Vagina (tissue), 2 donors: ENCODE measurements around the gene GLOD4.
"Not testable (repeated sequence)": the region's sequence is repeated elsewhere in the genome, so short reads cannot be mapped to it uniquely, and the experiment has no call there.

ENCODE experiments used
- CTCF ChIP-seq, 3 experiments: fragments of 450-650 bp in 2 of 3; fragments of 200-600 bp in 1 of 3; sonication (generic) in 1 of 3; IDR thresholded peaks; one replicate each; pipeline ENCODE4 v1.5.1; 2017 to 2019; ENCODE audit warnings: antibody characterized with exemption in 3 of 3, mild to moderate bottlenecking in 2 of 3, moderate library complexity in 2 of 3
- POLR2A ChIP-seq, 2 donors: fragments of 450-650 bp; IDR thresholded peaks; one replicate each; pipeline ENCODE4 v1.6.1; 2017; ENCODE audit warnings: antibody characterized with exemption in 2 of 2, mild to moderate bottlenecking in 2 of 2, moderate library complexity in 2 of 2
- POLR2AphosphoS5 ChIP-seq, 2 donors: sonication (generic); formaldehyde crosslinking; IDR thresholded peaks; one replicate each; pipeline ENCODE4 v1.9.0; 2017; ENCODE audit warnings: antibody characterized with exemption in 2 of 2, mild to moderate bottlenecking in 2 of 2, low read depth in 1 of 2; ENCODE audit not compliant: insufficient read depth in 1 of 2

GRCh38 chr17:790874-791247, 8.8 kb upstream of the GLOD4 start:
- not testable (repeated sequence) for TF ChIP-seq CTCF (IDR thresholded peaks at IDR 0.05); POLR2A (IDR thresholded peaks at IDR 0.05); POLR2AphosphoS5 (IDR thresholded peaks at IDR 0.05; ENCODE audit: insufficient read depth in 1 of 2, low read depth in 1 of 2)
